A549 (cell line): ENCODE data around the gene SSBP2. TPM values are rescaled to one million over a fixed set of nuclear protein-coding genes. Genes with fewer than 3 reads are reported as not detected.
A peak's percentile ranks its signal among the peaks of the same experiment; 100 is the strongest.

Source experiments
- ATAC-seq, 2 experiments: fragments of 200-7000 bp in 1 of 2; fragments of >200 bp in 1 of 2; cut with Nextera tagmentation in 1 of 2; cut with Tn5 transposase in 1 of 2; 3 replicates each; pipeline versions ENCODE4 v1.8.0 to v1.9.1; 2018 to 2020; ENCODE audit warnings: mild to moderate bottlenecking in 1 of 2, moderate library complexity in 1 of 2
- CTCF ChIA-PET: fragments of 300-600 bp; sonication (Branson Sonifier 250); formaldehyde crosslinking; extraction: SDS; loops from one replicate; lab custom pipeline; 2021; ENCODE audit warnings: antibody characterized with exemption, inconsistent platforms; lab: Yijun Ruan, JAX
- POLR2A ChIA-PET: fragments of 350-600 bp; formaldehyde crosslinking; extraction: SDS; loops from one replicate; lab custom pipeline; 2021; ENCODE audit warnings: antibody characterized with exemption, inconsistent platforms; lab: Yijun Ruan, JAX
- DNase-seq, 2 experiments: peaks; one replicate each; pipeline versions ENCODE4 v3.0.0 to v3.0.0-alpha.2; 2011 to 2016; ENCODE audit warnings: low read depth in 1 of 2, low spot score in 1 of 2
- FAIRE-seq: peaks from 2 replicates; lab custom pipeline; 2011; peaks lifted over from hg19 to GRCh38; lab: Jason Lieb, UNC
- H3K27ac ChIP-seq, 2 experiments: fragments of >200 bp; sonication (Bioruptor Twin); formaldehyde crosslinking; 3 replicates each; pipeline ENCODE4 v1.5.1; 2016 to 2017
- H3K4me1 ChIP-seq: fragments of >200 bp; sonication (Bioruptor Twin); formaldehyde crosslinking; 3 replicates; pipeline ENCODE4 v1.6.1; 2016
- H3K4me2 ChIP-seq: fragments of >200 bp; sonication (Bioruptor Twin); formaldehyde crosslinking; 3 replicates; pipeline ENCODE4 v1.6.1; 2016
- H3K4me3 ChIP-seq: fragments of >200 bp; sonication (Bioruptor Twin); formaldehyde crosslinking; 3 replicates; pipeline ENCODE4 v1.5.1; 2016
- H3K9me3 ChIP-seq: fragments of >200 bp; sonication (Bioruptor Twin); formaldehyde crosslinking; 3 replicates; pipeline ENCODE4 v1.6.1; 2016
- CBX2 ChIP-seq: fragments of 200-600 bp; sonication (generic); IDR thresholded peaks from 2 replicates; pipeline ENCODE4 v1.6.1; 2016; ENCODE audit warnings: low read depth, mild to moderate bottlenecking, borderline replicate concordance
- CEBPB ChIP-seq, 2 experiments: fragments of >200 bp in 1 of 2; sonication (Bioruptor Twin) in 1 of 2; formaldehyde crosslinking in 1 of 2; IDR thresholded peaks; 2 replicates each; pipeline ENCODE4 v1.6.1; 2012 to 2016
- EHMT2 ChIP-seq: fragments of 200-600 bp; sonication (generic); IDR thresholded peaks from 2 replicates; pipeline ENCODE4 v1.6.1; 2016; ENCODE audit warnings: antibody characterized with exemption, low read depth, mild to moderate bottlenecking, moderate library complexity
- HEYL ChIP-seq: fragments of 250-450 bp; sonication (Bioruptor Pico); IDR thresholded peaks from 2 replicates; pipeline ENCODE4 v1.8.0; 2021; ENCODE audit warnings: mild to moderate bottlenecking, moderate library complexity
- HOXA7 ChIP-seq: fragments of 250-450 bp; sonication (Bioruptor Pico); IDR thresholded peaks from 2 replicates; pipeline ENCODE4 v1.5.0; 2020; ENCODE audit warnings: mild to moderate bottlenecking, moderate library complexity
- HOXB13 ChIP-seq: fragments of 250-450 bp; sonication (Bioruptor Pico); IDR thresholded peaks from 2 replicates; pipeline ENCODE4 v1.5.0; 2020; ENCODE audit warnings: low read depth, mild to moderate bottlenecking, moderate library complexity
- HOXB5 ChIP-seq: fragments of 250-450 bp; sonication (Bioruptor Pico); IDR thresholded peaks from 2 replicates; pipeline ENCODE4 v1.5.0; 2020; ENCODE audit warnings: mild to moderate bottlenecking, moderate library complexity
- MAFK ChIP-seq: fragments of 450-650 bp; IDR thresholded peaks from 2 replicates; pipeline ENCODE4 v1.6.1; 2014; ENCODE audit not compliant: partially characterized antibody
- POLR2A ChIP-seq: IDR thresholded peaks from 2 replicates; pipeline ENCODE4 v1.6.1; 2012; ENCODE audit warnings: mild to moderate bottlenecking, low read length
- RFX5 ChIP-seq: fragments of 450-650 bp; IDR thresholded peaks from 2 replicates; pipeline ENCODE4 v1.7.1; 2014; ENCODE audit warnings: antibody characterized with exemption, mild to moderate bottlenecking, moderate library complexity
- RNF2 ChIP-seq: fragments of 200-600 bp; sonication (generic); IDR thresholded peaks from 2 replicates; pipeline ENCODE4 v1.6.1; 2016; ENCODE audit warnings: low read depth, mild to moderate bottlenecking, antibody characterized with exemption, moderate library complexity, borderline replicate concordance
- TP53 ChIP-seq: fragments of 250-450 bp; sonication (Bioruptor Pico); IDR thresholded peaks from 2 replicates; pipeline ENCODE4 v1.5.0; 2021; ENCODE audit warnings: mild to moderate bottlenecking, moderate library complexity
- ZNF302 ChIP-seq: fragments of 250-450 bp; sonication (Bioruptor Pico); IDR thresholded peaks from 2 replicates; pipeline ENCODE4 v1.9.0; 2021; ENCODE audit warnings: inconsistent platforms, mild to moderate bottlenecking, moderate library complexity
- WGBS: methylation state at CpG from one replicate; pipeline ENCODE4 v1.1.6; 2017; ENCODE audit errors: missing lambda C conversion rate; 5-methylcytosine and 5-hydroxymethylcytosine counted together
- polyA plus RNA-seq, 4 experiments: library from polyadenylated mRNA; depleted of rRNA in 3 of 4; stranded (reverse); fragments of >200 nt; fragmentation: RNase III in 1 of 4; extraction: RNeasy Plus Mini Kit Qiagen cat#74134 plus additional on column Dnase treatment in 1 of 4; gene quantifications; 2 replicates in 3 of 4; 3 replicates in 1 of 4; pipeline ENCODE4 v1.2.3, GENCODE V29; 2011 to 2017
- TF ChIP-seq, protein P1 (sequence below): fragments of 200-600 bp; sonication (generic); IDR thresholded peaks from 2 replicates; pipeline ENCODE4 v1.6.1; 2016; ENCODE audit warnings: antibody characterized with exemption, mild to moderate bottlenecking, moderate library complexity
- TF ChIP-seq, protein P2 (sequence below): fragments of >200 bp; sonication (Bioruptor Twin); formaldehyde crosslinking; IDR thresholded peaks from 3 replicates; pipeline ENCODE4 v1.6.1; 2016
- TF ChIP-seq, protein P3 (sequence below): fragments of 150-350 bp; IDR thresholded peaks from 2 replicates; pipeline ENCODE4 v1.6.1; 2014; ENCODE audit warnings: low read depth, mild to moderate bottlenecking, low read length
- TF ChIP-seq, protein P4 (sequence below): IDR thresholded peaks from 2 replicates; pipeline ENCODE4 v1.6.1; 2012
- TF ChIP-seq, protein P5 (sequence below): IDR thresholded peaks from 2 replicates; pipeline ENCODE4 v1.6.1; 2012; ENCODE audit warnings: low read depth, borderline replicate concordance

The SSBP2 gene
- polyA plus RNA-seq, 2 of the 4 experiments (the other 2 are of a cell fraction), result 4.5 to 14.2 TPM

DNA sequence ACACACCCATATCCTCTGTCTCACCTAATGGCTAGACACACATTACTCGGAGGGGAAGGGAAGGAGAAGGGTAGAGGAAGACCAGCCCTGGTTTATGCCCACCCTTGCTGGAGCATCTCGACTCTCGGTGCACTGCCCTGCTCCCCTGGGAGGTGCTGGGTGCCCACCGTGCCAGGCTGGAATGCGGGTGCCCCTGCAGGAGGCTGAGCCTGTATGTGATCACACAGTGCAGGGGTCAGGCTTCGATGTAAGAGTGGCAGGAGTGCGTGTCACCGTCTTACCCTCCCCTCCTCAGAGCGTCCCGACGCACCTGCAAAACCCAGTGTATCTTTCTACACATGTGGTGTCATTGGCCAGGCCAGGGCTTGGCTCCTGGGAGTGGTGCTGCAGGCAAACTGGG is 349.6 kb downstream of the SSBP2 start:
- ChIA-PET POLR2A (no interaction called here), CTCF (no interaction called here)
- no peak overlapping the region for H3K27ac ChIP-seq
- FAIRE-seq (no peak), ATAC-seq (peak in 1 of 2 experiments; percentile 35; a peak in 1 of 6 replicates), DNase-seq (no peak)
- H3K4me2 ChIP-seq, result no peak overlapping the region
- no peaks in the 10 kb centered on the region for H3K4me1 ChIP-seq
- TF ChIP-seq, protein P1, sequence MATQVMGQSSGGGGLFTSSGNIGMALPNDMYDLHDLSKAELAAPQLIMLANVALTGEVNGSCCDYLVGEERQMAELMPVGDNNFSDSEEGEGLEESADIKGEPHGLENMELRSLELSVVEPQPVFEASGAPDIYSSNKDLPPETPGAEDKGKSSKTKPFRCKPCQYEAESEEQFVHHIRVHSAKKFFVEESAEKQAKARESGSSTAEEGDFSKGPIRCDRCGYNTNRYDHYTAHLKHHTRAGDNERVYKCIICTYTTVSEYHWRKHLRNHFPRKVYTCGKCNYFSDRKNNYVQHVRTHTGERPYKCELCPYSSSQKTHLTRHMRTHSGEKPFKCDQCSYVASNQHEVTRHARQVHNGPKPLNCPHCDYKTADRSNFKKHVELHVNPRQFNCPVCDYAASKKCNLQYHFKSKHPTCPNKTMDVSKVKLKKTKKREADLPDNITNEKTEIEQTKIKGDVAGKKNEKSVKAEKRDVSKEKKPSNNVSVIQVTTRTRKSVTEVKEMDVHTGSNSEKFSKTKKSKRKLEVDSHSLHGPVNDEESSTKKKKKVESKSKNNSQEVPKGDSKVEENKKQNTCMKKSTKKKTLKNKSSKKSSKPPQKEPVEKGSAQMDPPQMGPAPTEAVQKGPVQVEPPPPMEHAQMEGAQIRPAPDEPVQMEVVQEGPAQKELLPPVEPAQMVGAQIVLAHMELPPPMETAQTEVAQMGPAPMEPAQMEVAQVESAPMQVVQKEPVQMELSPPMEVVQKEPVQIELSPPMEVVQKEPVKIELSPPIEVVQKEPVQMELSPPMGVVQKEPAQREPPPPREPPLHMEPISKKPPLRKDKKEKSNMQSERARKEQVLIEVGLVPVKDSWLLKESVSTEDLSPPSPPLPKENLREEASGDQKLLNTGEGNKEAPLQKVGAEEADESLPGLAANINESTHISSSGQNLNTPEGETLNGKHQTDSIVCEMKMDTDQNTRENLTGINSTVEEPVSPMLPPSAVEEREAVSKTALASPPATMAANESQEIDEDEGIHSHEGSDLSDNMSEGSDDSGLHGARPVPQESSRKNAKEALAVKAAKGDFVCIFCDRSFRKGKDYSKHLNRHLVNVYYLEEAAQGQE, result no peak
- no peak for TF ChIP-seq MAFK
- no peak for TF ChIP-seq CEBPB (IDR thresholded peaks at IDR 0.05)
- no peak for TF ChIP-seq EHMT2
- no peak for TF ChIP-seq HEYL (CRISPR knock-in tag)
- TF ChIP-seq CBX2, result no peak
- TF ChIP-seq HOXA7 (CRISPR knock-in tag), result no peak
- no peak for TF ChIP-seq HOXB13 (CRISPR knock-in tag)
- no peak for TF ChIP-seq TP53 (CRISPR knock-in tag)
- H3K4me3 ChIP-seq, result no peak overlapping the region
- no peaks in the 10 kb centered on the region for H3K9me3 ChIP-seq
- 93% methylated on average over 6 of the region's 11 CpGs for WGBS

DNA sequence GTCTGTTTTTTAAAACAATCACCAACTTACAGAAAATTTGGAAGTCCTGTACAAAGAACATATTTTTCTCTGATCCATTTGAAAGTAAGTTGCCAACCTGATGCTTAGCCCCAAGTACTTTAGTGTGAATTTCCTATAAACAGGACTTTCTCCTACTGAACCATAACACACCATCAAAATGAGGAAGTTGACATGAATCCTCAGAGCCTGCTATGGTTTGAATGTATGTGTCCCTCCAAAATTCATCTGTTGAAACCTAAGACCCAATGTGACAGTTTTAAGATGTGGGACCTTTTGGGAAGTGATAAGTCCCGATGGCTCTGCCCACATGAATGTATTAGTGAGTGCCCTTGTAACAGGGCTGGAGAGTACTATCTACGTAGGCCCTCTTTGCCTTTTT is 350.5 kb downstream of the SSBP2 start:
- POLR2A ChIA-PET, result no interaction called here
- Histone ChIP-seq H3K4me2 (no peak overlapping the region), H3K9me3 (no peaks in the 10 kb centered on the region), H3K4me1 (no peaks in the 10 kb centered on the region), H3K27ac (no peak overlapping the region), H3K4me3 (no peak overlapping the region)
- ATAC-seq (no peak), FAIRE-seq (no peak), DNase-seq (no peak)
- CTCF ChIA-PET, result no interaction called here
- no peak for TF ChIP-seq HOXA7 (CRISPR knock-in tag)
- no peak for TF ChIP-seq RFX5
- TF ChIP-seq HOXB5, result no peak
- TF ChIP-seq RNF2, result no peak
- TF ChIP-seq, protein P2, sequence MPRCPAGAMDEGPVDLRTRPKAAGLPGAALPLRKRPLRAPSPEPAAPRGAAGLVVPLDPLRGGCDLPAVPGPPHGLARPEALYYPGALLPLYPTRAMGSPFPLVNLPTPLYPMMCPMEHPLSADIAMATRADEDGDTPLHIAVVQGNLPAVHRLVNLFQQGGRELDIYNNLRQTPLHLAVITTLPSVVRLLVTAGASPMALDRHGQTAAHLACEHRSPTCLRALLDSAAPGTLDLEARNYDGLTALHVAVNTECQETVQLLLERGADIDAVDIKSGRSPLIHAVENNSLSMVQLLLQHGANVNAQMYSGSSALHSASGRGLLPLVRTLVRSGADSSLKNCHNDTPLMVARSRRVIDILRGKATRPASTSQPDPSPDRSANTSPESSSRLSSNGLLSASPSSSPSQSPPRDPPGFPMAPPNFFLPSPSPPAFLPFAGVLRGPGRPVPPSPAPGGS, result no peak
- TF ChIP-seq, protein P3, sequence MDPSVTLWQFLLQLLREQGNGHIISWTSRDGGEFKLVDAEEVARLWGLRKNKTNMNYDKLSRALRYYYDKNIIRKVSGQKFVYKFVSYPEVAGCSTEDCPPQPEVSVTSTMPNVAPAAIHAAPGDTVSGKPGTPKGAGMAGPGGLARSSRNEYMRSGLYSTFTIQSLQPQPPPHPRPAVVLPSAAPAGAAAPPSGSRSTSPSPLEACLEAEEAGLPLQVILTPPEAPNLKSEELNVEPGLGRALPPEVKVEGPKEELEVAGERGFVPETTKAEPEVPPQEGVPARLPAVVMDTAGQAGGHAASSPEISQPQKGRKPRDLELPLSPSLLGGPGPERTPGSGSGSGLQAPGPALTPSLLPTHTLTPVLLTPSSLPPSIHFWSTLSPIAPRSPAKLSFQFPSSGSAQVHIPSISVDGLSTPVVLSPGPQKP, result no peak
- TF ChIP-seq, protein P4, sequence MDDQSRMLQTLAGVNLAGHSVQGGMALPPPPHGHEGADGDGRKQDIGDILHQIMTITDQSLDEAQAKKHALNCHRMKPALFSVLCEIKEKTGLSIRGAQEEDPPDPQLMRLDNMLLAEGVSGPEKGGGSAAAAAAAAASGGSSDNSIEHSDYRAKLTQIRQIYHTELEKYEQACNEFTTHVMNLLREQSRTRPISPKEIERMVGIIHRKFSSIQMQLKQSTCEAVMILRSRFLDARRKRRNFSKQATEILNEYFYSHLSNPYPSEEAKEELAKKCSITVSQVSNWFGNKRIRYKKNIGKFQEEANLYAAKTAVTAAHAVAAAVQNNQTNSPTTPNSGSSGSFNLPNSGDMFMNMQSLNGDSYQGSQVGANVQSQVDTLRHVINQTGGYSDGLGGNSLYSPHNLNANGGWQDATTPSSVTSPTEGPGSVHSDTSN, result no peak
- no peak for TF ChIP-seq ZNF302 (CRISPR knock-in tag)
- TF ChIP-seq POLR2A, result no peak
- TF ChIP-seq, protein P1, result no peak
- TF ChIP-seq, protein P5, sequence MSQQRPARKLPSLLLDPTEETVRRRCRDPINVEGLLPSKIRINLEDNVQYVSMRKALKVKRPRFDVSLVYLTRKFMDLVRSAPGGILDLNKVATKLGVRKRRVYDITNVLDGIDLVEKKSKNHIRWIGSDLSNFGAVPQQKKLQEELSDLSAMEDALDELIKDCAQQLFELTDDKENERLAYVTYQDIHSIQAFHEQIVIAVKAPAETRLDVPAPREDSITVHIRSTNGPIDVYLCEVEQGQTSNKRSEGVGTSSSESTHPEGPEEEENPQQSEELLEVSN, result no peak
- 89% methylated on average over 2 of the region's 2 CpGs for WGBS
